Lung (tissue), 12 donors: ENCODE data around the gene PEX10. TPM values are rescaled to one million over a fixed set of nuclear protein-coding genes. Genes with fewer than 3 reads are reported as not detected.
"Not testable (repeated sequence)": the region's sequence is repeated elsewhere in the genome, so short reads cannot be mapped to it uniquely, and the experiment has no call there.

Source experiments
- ATAC-seq: fragments of 200-7000 bp; cut with Tn5 transposase; one replicate; pipeline ENCODE4 v1.9.1; 2020; ENCODE audit warnings: moderate number of reproducible peaks; ENCODE audit not compliant: insufficient read depth, low FRiP score
- DNase-seq, 3 donors: peaks; one replicate each; pipeline ENCODE4 v3.0.0-alpha.2; 2013 to 2017
- H3K27ac ChIP-seq, 2 donors: one replicate each; pipeline ENCODE4 v1.5.1; 2013; ENCODE audit warnings: mild to moderate bottlenecking in 2 of 2, moderate library complexity in 2 of 2, control low read depth in 1 of 2, inconsistent platforms in 1 of 2, low read depth in 1 of 2, low read length in 1 of 2
- H3K27me3 ChIP-seq, 3 donors: one replicate each; pipeline ENCODE4 v1.5.1; 2013; ENCODE audit warnings: low read length in 2 of 3; ENCODE audit not compliant: control insufficient read depth in 3 of 3, insufficient read depth in 3 of 3
- H3K36me3 ChIP-seq, 4 donors: one replicate each; pipeline ENCODE4 v1.5.1; 2013; ENCODE audit warnings: low read length in 4 of 4, mild to moderate bottlenecking in 1 of 4, moderate library complexity in 1 of 4; ENCODE audit not compliant: control insufficient read depth in 4 of 4, insufficient read depth in 4 of 4
- H3K4me1 ChIP-seq, 5 donors: one replicate each; pipeline ENCODE4 v1.5.1; 2013; ENCODE audit warnings: low read length in 5 of 5, mild to moderate bottlenecking in 2 of 5, moderate library complexity in 1 of 5; ENCODE audit not compliant: control insufficient read depth in 5 of 5, insufficient read depth in 5 of 5
- H3K4me3 ChIP-seq: one replicate; pipeline ENCODE4 v1.5.1; 2013; ENCODE audit warnings: mild to moderate bottlenecking, control low read depth, moderate library complexity
- H3K9ac ChIP-seq, 2 donors: one replicate each; pipeline ENCODE4 v1.5.1; 2013; ENCODE audit warnings: low read length in 2 of 2, control low read depth in 1 of 2; ENCODE audit not compliant: insufficient read depth in 1 of 2
- H3K9me3 ChIP-seq, 4 donors: one replicate each; pipeline ENCODE4 v1.5.1; 2013; ENCODE audit warnings: low read length in 3 of 4, mild to moderate bottlenecking in 1 of 4, moderate library complexity in 1 of 4; ENCODE audit not compliant: control insufficient read depth in 4 of 4, insufficient read depth in 3 of 4
- CTCF ChIP-seq: IDR thresholded peaks from 2 replicates; pipeline ENCODE4 v1.5.1; 2012; ENCODE audit warnings: mild to moderate bottlenecking; ENCODE audit errors: control extremely low read depth, extremely low read depth
- WGBS, 2 donors: extraction: QIAGEN DNeasy Blood & Tissue Kit; methylation state at CpG; one replicate each; pipeline ENCODE4 v1.1.7; 2013; 5-methylcytosine and 5-hydroxymethylcytosine counted together
- polyA plus RNA-seq, 2 donors: library from polyadenylated mRNA; stranded (reverse); fragments of 200-250 nt; gene quantifications; one replicate each; pipeline ENCODE4 v1.2.1, GENCODE V29; 2013
- total RNA-seq, 2 donors: library from RNA; depleted of rRNA in 1 of 2; stranded (reverse); fragments of >200 nt in 1 of 2; gene quantifications; one replicate each; pipeline ENCODE4 v1.2.1, GENCODE V29; 2014 to 2021
- donor health status: control.
- donor health status: control.
- donor health status: Bipolar disorder and iron deficiency.
- donor health status: healthy.
- donor health status: DM: yes; HTN: yes; CAD: no.

PEX10 gene
- total and polyA plus RNA-seq, 4 donors: 15.7 to 25.4 (median 20.5) TPM

- ATAC-seq (no peak), DNase-seq (no peak)
- 66 to 80% methylated on average over 12 to 13 of the region's 13 CpGs for WGBS, 2 donors
- H3K27me3 ChIP-seq: peaks cover 6 to 34% (median 29%) of the 10 kb centered on the region in 3 donors
- TF ChIP-seq CTCF: no peak
- peaks cover 0 to 4% (median 0%) of the 10 kb centered on the region in 4 donors for H3K9me3 ChIP-seq
- no peak overlapping the region for H3K27ac ChIP-seq
- no peak overlapping the region for H3K4me3 ChIP-seq
- H3K4me1 ChIP-seq: peaks cover 0 to 17% (median 0%) of the 10 kb centered on the region in 5 donors
- no peaks in the 10 kb centered on the region for H3K36me3 ChIP-seq
- H3K9ac ChIP-seq: no peak overlapping the region
These were observed 29.4 kb upstream of the PEX10 start for GRCh38 chr1:2441746-2442145.

DNA sequence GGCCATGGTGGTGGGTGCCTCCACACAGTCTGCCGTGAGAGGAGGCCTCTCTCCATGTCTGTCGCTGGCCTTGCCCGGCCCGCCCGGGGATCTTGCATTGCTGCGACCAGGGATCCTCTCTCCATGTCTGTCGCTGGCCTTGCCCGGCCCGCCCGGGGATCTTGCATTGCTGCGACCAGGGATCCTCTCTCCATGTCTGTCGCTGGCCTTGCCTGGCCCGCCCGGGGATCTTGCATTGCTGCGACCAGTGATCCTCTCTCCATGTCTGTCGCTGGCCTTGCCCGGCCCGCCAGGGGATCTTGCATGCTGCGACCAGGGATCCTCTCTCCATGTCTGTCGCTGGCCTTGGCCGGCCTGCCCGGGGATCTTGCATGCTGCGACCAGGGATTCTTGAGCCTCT lies 28.0 kb upstream of the PEX10 start:
- Histone ChIP-seq H3K27me3 (peaks cover 6 to 34% (median 27%) of the 10 kb centered on the region in 3 donors), H3K4me1 (peaks cover 0 to 17% (median 0%) of the 10 kb centered on the region in 5 donors)
- not testable (repeated sequence) for H3K36me3 ChIP-seq, DNase-seq, H3K27ac ChIP-seq, H3K9me3 ChIP-seq, ATAC-seq, H3K4me3 ChIP-seq, H3K9ac ChIP-seq
- WGBS, 2 donors: 79 to 91% methylated on average over 23 of the region's 23 CpGs

GRCh38 chr1:2439369-2439768 lies 27.0 kb upstream of the PEX10 start:
- TF ChIP-seq CTCF: no peak
- no peak for DNase-seq
- ATAC-seq: no peak
- Histone ChIP-seq H3K27ac (no peak overlapping the region), H3K4me3 (no peak overlapping the region), H3K9me3 (peaks cover 0 to 4% (median 0%) of the 10 kb centered on the region in 4 donors), H3K27me3 (peaks cover 3 to 33% (median 21%) of the 10 kb centered on the region in 3 donors), H3K36me3 (no peaks in the 10 kb centered on the region), H3K4me1 (peaks cover 0 to 17% (median 0%) of the 10 kb centered on the region in 5 donors), H3K9ac (no peak overlapping the region)
- 69 to 87% methylated on average over 15 of the region's 15 CpGs for WGBS, 2 donors

GRCh38 chr1:2438641-2439040 lies 26.3 kb upstream of the PEX10 start:
- H3K9ac ChIP-seq: no peak overlapping the region
- no peak for DNase-seq
- no peaks in the 10 kb centered on the region for H3K36me3 ChIP-seq
- no peak overlapping the region for H3K27ac ChIP-seq
- no peak overlapping the region for H3K4me3 ChIP-seq
- ATAC-seq: no peak
- H3K9me3 ChIP-seq: peaks cover 0 to 1% (median 0%) of the 10 kb centered on the region in 4 donors
- 84 to 92% methylated on average over 14 of the region's 14 CpGs for WGBS, 2 donors
- peaks cover 0 to 17% (median 0%) of the 10 kb centered on the region in 5 donors for H3K4me1 ChIP-seq
- H3K27me3 ChIP-seq: peaks cover 0 to 26% (median 23%) of the 10 kb centered on the region in 3 donors
- no peak for TF ChIP-seq CTCF
